ENCODE results near the gene ARHGEF28. TPM values are rescaled to one million over a fixed set of nuclear protein-coding genes. Genes with fewer than 3 reads are reported as not detected.

Gene ARHGEF28
- total RNA-seq, 1 donor from 2014 or later = 66.1 TPM

DNA sequence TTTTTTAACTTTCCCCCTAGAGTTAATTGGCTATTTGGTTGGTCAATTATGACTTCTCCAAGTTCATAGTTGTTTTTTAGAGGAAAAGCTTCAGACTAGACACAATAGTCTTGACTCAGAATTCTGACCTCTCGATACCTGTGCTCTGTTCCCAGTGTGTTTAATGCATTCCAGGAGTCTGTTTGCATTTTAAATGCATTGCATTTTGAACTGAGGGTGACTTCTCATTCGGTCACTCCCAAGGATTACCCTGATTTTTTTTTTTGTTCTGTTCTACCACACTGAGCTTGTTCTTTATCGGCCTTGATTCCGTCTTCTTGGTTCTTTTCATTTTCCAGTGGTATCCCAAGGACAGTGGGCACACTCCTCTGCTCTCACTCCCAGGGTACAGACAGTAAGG, 16.3 kb downstream of the ARHGEF28 start:
- Histone ChIP-seq H3K36me3 (ENCODE audit: control insufficient read depth, insufficient read depth, low read length) (no peaks in the 10 kb centered on the region), H3K4me3 (ENCODE audit: low read depth, low read length) (no peak overlapping the region), H3K27me3 (ENCODE audit: control insufficient read depth, insufficient read depth, low read length) (no peaks in the 10 kb centered on the region)
- TF ChIP-seq, protein P1, sequence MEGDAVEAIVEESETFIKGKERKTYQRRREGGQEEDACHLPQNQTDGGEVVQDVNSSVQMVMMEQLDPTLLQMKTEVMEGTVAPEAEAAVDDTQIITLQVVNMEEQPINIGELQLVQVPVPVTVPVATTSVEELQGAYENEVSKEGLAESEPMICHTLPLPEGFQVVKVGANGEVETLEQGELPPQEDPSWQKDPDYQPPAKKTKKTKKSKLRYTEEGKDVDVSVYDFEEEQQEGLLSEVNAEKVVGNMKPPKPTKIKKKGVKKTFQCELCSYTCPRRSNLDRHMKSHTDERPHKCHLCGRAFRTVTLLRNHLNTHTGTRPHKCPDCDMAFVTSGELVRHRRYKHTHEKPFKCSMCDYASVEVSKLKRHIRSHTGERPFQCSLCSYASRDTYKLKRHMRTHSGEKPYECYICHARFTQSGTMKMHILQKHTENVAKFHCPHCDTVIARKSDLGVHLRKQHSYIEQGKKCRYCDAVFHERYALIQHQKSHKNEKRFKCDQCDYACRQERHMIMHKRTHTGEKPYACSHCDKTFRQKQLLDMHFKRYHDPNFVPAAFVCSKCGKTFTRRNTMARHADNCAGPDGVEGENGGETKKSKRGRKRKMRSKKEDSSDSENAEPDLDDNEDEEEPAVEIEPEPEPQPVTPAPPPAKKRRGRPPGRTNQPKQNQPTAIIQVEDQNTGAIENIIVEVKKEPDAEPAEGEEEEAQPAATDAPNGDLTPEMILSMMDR (IDR thresholded peaks at IDR 0.05; ENCODE audit: insufficient read depth, low read length, poor library complexity, severe bottlenecking) = no peak
- DNase-seq (ENCODE audit: low read depth) = no peak

DNA sequence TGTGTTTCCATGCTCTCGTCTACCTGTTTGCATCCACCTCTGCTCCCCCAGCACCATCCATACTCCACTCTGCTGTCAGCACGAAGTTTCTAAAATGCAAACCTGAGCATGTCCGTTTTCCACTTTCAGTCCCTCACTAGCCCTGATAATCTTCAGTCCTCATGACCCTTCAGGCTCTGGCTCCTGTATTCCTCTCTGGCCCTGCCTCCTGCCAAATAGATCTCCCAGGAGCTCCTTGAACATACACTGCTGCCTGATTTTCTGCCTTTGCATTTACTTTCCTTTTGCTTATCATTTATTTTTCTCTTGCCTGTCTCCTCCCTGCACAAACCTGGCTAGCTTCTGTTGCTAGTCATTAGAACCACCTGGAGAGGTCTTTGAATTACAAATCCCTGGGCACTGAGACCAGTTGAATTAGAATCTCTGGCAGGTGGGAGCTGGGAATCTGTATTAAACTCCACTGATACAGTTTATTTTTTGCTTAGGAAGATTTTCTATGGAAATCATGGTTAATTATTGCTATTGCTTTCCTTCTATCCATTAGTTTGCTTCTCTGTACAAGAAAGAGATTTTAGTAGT, 18.5 kb downstream of the ARHGEF28 start:
- no peaks in the 10 kb centered on the region for H3K36me3 ChIP-seq (ENCODE audit: control insufficient read depth, insufficient read depth, low read length)
- DNase-seq (ENCODE audit: low read depth) = no peak
- no peaks in the 10 kb centered on the region for H3K27me3 ChIP-seq (ENCODE audit: control insufficient read depth, insufficient read depth, low read length)
- no peak overlapping the region for H3K4me3 ChIP-seq (ENCODE audit: low read depth, low read length)
- TF ChIP-seq, protein P1 (IDR thresholded peaks at IDR 0.05; ENCODE audit: insufficient read depth, low read length, poor library complexity, severe bottlenecking) = no peak

DNA sequence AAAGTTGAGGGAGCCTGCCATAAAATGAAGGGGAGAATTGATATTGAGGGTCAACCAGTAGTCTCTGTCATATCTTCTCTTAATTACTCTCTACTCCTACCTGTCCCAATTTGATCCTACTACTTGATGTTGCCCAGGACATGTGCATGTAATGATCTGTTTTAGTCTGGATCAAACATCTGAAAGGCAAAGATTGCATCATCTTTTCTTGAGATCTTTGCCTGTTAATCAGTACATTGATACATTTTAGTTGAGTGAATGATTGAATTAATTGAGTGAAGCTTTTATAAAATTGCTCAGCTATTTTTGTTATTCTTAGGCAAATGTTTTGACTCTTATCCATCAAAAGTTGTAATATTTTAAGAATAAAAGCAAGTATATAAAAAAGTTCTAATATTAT, 21.7 kb downstream of the ARHGEF28 start:
- Histone ChIP-seq H3K4me3 (ENCODE audit: low read depth, low read length) (no peak overlapping the region), H3K36me3 (ENCODE audit: control insufficient read depth, insufficient read depth, low read length) (no peaks in the 10 kb centered on the region), H3K27me3 (ENCODE audit: control insufficient read depth, insufficient read depth, low read length) (no peaks in the 10 kb centered on the region)
- no peak for DNase-seq (ENCODE audit: low read depth)
- TF ChIP-seq, protein P1 (IDR thresholded peaks at IDR 0.05; ENCODE audit: insufficient read depth, low read length, poor library complexity, severe bottlenecking) = no peak

DNA sequence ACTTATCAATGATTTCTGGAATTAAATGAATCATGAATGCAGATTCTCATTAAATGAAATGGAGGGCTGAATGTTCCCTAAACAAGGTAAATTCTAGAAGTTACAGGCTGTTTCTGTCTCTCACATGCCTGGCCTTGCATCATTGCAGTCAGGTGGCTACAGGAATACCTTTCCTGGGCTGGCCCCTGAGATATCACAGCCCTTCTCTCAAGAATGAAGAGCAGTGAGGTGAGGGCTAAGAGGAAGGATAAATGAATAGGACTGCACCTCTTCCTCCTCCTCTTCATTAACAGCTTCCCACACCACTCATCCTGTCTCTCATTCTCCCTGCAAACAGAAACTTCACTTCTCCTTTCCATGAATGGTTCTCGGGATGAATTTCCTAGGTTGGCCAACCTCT, 22.5 kb downstream of the ARHGEF28 start:
- DNase-seq (ENCODE audit: low read depth) = no peak
- Histone ChIP-seq H3K36me3 (ENCODE audit: control insufficient read depth, insufficient read depth, low read length) (no peaks in the 10 kb centered on the region), H3K4me3 (ENCODE audit: low read depth, low read length) (no peak overlapping the region), H3K27me3 (ENCODE audit: control insufficient read depth, insufficient read depth, low read length) (no peaks in the 10 kb centered on the region)
- TF ChIP-seq, protein P1 (IDR thresholded peaks at IDR 0.05; ENCODE audit: insufficient read depth, low read length, poor library complexity, severe bottlenecking) = no peak

DNA sequence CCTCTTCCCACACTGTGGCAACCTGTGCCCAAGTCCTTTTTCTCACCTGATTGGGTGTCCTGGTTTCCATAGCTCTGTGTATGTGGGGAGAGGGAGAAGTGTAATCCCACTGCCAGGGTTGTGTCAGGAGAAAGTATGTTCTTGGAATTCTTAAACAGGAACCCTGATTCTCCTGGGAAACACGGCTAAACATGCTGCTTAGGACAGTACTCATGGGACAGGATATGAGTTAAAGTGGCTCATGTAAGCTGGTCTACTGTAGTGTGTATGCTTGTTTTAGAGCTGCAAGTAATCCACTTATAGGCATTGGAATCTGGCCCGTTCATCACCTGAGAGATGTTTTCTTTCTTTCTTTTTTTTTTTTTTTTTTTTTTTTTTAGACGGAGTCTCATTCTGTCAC, 23.9 kb downstream of the ARHGEF28 start:
- Histone ChIP-seq H3K36me3 (ENCODE audit: control insufficient read depth, insufficient read depth, low read length) (no peaks in the 10 kb centered on the region), H3K27me3 (ENCODE audit: control insufficient read depth, insufficient read depth, low read length) (no peaks in the 10 kb centered on the region), H3K4me3 (ENCODE audit: low read depth, low read length) (no peak overlapping the region)
- TF ChIP-seq, protein P1 (IDR thresholded peaks at IDR 0.05; ENCODE audit: insufficient read depth, low read length, poor library complexity, severe bottlenecking) = no peak
- DNase-seq (ENCODE audit: low read depth) = no peak

DNA sequence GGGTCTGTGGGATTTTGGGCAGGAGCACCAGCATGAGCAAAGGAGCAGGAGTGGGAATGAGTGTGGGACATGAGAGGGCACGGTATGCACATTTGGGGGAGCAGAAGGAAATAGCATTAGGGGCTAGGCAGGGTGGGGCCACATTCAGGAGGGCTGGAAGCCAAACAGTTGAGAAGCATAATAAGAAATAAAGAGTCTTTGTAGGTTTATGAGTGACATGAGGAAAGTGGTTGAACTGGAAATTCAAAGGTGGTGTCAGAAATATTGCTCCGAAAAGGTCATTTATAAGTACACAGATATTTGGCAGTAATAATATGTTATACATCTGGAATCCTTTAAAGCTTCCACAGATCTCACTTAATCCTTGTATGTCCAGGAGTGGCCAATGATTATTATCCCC, 26.4 kb downstream of the ARHGEF28 start:
- TF ChIP-seq, protein P1 (IDR thresholded peaks at IDR 0.05; ENCODE audit: insufficient read depth, low read length, poor library complexity, severe bottlenecking) = no peak
- Histone ChIP-seq H3K36me3 (ENCODE audit: control insufficient read depth, insufficient read depth, low read length) (no peaks in the 10 kb centered on the region), H3K27me3 (ENCODE audit: control insufficient read depth, insufficient read depth, low read length) (no peaks in the 10 kb centered on the region), H3K4me3 (ENCODE audit: low read depth, low read length) (no peak overlapping the region)
- DNase-seq (ENCODE audit: low read depth) = no peak

All from kidney epithelial cell (primary cell).